Osteoblast (primary cell): ENCODE results near the gene NTNG2. TPM values are rescaled to one million over a fixed set of nuclear protein-coding genes. Genes with fewer than 3 reads are reported as not detected.
A peak's percentile ranks its signal among the peaks of the same experiment; 100 is the strongest.

Experiments
- DNase-seq: peaks from one replicate; pipeline ENCODE4 v3.0.0; 2011; ENCODE audit warnings: low spot score, mixed read lengths; ENCODE audit not compliant: insufficient read length; ENCODE audit errors: missing footprints
- H2AFZ ChIP-seq: 2 replicates; pipeline ENCODE4 v1.6.0; 2011; ENCODE audit warnings: mild to moderate bottlenecking, low read length
- H3K27ac ChIP-seq: 2 replicates; pipeline ENCODE4 v1.5.1; 2011; ENCODE audit warnings: mild to moderate bottlenecking, low read depth, low read length, moderate library complexity
- H3K27me3 ChIP-seq: 2 replicates; pipeline ENCODE4 v1.6.0; 2012; ENCODE audit warnings: mild to moderate bottlenecking, control low read depth, inconsistent platforms, low read length, moderate library complexity; ENCODE audit not compliant: insufficient read depth
- H3K36me3 ChIP-seq: 2 replicates; pipeline ENCODE4 v1.5.1; 2011; ENCODE audit warnings: mild to moderate bottlenecking, low read length, control low read depth, moderate library complexity; ENCODE audit not compliant: insufficient read depth
- H3K4me1 ChIP-seq: 2 replicates; pipeline ENCODE4 v1.5.1; 2011; ENCODE audit warnings: mild to moderate bottlenecking, low read length, control low read depth, moderate library complexity; ENCODE audit not compliant: insufficient read depth
- H3K4me2 ChIP-seq: 2 replicates; pipeline ENCODE4 v1.6.0; 2011; ENCODE audit warnings: mild to moderate bottlenecking, low read length; ENCODE audit not compliant: insufficient read depth
- H3K4me3 ChIP-seq: fragments of 200-600 bp; sonication (generic); 3 replicates; pipeline ENCODE4 v1.5.1; 2012; ENCODE audit warnings: mild to moderate bottlenecking, low read length, inconsistent platforms; ENCODE audit not compliant: insufficient read depth
- H3K79me2 ChIP-seq: 2 replicates; pipeline ENCODE4 v1.6.0; 2012; ENCODE audit warnings: mild to moderate bottlenecking, low read length, control low read depth, inconsistent platforms; ENCODE audit not compliant: insufficient read depth
- H3K9me3 ChIP-seq: 2 replicates; pipeline ENCODE4 v1.5.1; 2011; ENCODE audit warnings: low read depth, low read length, control low read depth
- H4K20me1 ChIP-seq: 2 replicates; pipeline ENCODE4 v1.6.0; 2012; ENCODE audit warnings: mild to moderate bottlenecking, low read length, control low read depth; ENCODE audit not compliant: insufficient read depth
- total RNA-seq: library from RNA; depleted of rRNA; stranded (reverse); fragments of >200 nt; gene quantifications from 2 replicates; pipeline ENCODE4 v1.2.3, GENCODE V29; 2012
- TF ChIP-seq, protein P1 (sequence below): IDR thresholded peaks from 2 replicates; pipeline ENCODE4 v1.5.1; 2011; ENCODE audit warnings: mild to moderate bottlenecking, low read depth, low read length, moderate library complexity; ENCODE audit errors: extremely low read depth

NTNG2 gene
- total RNA-seq, 1 donor = 9.4 TPM

DNA sequence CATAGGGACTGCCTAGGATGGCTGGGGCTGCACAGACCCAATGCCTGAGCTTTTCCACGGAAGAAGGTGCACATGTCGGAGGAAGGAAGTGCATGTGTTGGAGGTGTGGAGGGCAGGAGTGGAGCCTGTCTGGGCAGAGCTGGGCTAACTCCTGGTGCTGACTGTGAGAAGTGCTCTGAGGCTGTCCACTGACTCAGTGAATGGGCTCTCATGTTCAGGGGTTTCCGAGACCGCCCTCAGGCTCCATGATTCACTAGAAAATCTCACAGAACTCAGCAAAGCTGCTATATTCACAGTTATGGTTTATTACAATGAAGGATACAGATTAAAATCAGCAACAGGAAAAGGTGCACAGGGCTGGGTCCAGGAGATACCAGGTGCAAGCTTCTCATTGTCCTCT lies 37.2 kb downstream of the NTNG2 start:
- peaks cover 4% of the 10 kb centered on the region for H4K20me1 ChIP-seq
- no peaks in the 10 kb centered on the region for H3K79me2 ChIP-seq
- no peak overlapping the region for H3K4me3 ChIP-seq
- no peak overlapping the region for H3K4me2 ChIP-seq
- no peak overlapping the region for H3K27ac ChIP-seq
- H2AFZ ChIP-seq = no peak overlapping the region
- TF ChIP-seq, protein P1, sequence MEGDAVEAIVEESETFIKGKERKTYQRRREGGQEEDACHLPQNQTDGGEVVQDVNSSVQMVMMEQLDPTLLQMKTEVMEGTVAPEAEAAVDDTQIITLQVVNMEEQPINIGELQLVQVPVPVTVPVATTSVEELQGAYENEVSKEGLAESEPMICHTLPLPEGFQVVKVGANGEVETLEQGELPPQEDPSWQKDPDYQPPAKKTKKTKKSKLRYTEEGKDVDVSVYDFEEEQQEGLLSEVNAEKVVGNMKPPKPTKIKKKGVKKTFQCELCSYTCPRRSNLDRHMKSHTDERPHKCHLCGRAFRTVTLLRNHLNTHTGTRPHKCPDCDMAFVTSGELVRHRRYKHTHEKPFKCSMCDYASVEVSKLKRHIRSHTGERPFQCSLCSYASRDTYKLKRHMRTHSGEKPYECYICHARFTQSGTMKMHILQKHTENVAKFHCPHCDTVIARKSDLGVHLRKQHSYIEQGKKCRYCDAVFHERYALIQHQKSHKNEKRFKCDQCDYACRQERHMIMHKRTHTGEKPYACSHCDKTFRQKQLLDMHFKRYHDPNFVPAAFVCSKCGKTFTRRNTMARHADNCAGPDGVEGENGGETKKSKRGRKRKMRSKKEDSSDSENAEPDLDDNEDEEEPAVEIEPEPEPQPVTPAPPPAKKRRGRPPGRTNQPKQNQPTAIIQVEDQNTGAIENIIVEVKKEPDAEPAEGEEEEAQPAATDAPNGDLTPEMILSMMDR = no peak
- H3K9me3 ChIP-seq = no peaks in the 10 kb centered on the region
- peaks cover 29% of the 10 kb centered on the region for H3K27me3 ChIP-seq
- H3K4me1 ChIP-seq = no peaks in the 10 kb centered on the region
- DNase-seq = peak; percentile 77
- no peaks in the 10 kb centered on the region for H3K36me3 ChIP-seq

DNA sequence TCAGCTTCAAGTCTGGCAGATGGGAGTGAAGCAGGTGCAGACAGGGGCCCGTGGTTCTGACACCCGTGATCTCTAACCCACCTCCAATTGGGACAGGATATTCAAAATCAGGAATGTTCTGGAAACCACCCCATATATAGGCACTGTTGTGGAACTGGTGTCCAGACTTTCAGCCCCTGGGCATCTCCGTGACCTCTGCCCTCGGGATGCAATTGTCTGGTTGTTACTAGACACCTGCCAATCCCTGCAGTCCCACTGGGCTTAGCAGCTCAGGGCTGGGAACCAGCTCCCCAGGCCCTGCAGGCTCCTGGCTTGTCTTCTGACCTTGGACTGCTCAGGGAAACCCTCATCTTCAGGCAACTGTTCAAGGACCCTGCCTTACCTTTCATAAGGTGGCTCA lies 38.8 kb downstream of the NTNG2 start:
- Histone ChIP-seq H2AFZ (no peak overlapping the region), H3K4me2 (no peak overlapping the region), H3K4me3 (no peak overlapping the region), H3K27me3 (peaks cover 36% of the 10 kb centered on the region), H3K4me1 (no peaks in the 10 kb centered on the region), H3K36me3 (no peaks in the 10 kb centered on the region), H3K9me3 (no peaks in the 10 kb centered on the region), H3K79me2 (no peaks in the 10 kb centered on the region), H3K27ac (no peak overlapping the region), H4K20me1 (peaks cover 4% of the 10 kb centered on the region)
- TF ChIP-seq, protein P1 = no peak
- DNase-seq = peak; percentile 50

DNA sequence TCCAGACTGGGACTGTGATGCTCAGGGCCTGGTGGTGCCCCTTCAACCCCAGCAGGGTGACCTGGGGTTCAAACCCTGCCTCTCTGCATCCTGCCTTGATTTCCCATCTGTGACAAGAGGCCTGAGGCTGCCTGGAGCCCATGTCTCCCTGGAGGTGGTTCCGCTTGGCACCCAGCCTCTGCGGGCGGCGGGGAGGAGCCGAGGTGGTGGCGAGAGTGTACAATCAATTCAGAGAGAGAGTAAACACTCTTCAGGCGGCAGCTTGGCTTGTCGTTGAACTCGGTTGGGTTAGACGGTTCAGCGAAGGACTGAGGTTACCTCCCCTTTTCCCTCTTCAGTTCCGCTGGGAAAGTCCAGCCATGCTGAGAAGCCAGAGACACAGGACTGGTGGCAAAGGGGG lies 39.3 kb downstream of the NTNG2 start:
- Histone ChIP-seq H4K20me1 (peaks cover 4% of the 10 kb centered on the region), H3K27me3 (peaks cover 36% of the 10 kb centered on the region), H3K36me3 (no peaks in the 10 kb centered on the region), H3K79me2 (no peaks in the 10 kb centered on the region), H3K27ac (no peak overlapping the region), H3K9me3 (no peaks in the 10 kb centered on the region), H3K4me1 (no peaks in the 10 kb centered on the region), H2AFZ (no peak overlapping the region), H3K4me2 (no peak overlapping the region), H3K4me3 (no peak overlapping the region)
- DNase-seq = peak; percentile 85
- TF ChIP-seq, protein P1 = no peak

DNA sequence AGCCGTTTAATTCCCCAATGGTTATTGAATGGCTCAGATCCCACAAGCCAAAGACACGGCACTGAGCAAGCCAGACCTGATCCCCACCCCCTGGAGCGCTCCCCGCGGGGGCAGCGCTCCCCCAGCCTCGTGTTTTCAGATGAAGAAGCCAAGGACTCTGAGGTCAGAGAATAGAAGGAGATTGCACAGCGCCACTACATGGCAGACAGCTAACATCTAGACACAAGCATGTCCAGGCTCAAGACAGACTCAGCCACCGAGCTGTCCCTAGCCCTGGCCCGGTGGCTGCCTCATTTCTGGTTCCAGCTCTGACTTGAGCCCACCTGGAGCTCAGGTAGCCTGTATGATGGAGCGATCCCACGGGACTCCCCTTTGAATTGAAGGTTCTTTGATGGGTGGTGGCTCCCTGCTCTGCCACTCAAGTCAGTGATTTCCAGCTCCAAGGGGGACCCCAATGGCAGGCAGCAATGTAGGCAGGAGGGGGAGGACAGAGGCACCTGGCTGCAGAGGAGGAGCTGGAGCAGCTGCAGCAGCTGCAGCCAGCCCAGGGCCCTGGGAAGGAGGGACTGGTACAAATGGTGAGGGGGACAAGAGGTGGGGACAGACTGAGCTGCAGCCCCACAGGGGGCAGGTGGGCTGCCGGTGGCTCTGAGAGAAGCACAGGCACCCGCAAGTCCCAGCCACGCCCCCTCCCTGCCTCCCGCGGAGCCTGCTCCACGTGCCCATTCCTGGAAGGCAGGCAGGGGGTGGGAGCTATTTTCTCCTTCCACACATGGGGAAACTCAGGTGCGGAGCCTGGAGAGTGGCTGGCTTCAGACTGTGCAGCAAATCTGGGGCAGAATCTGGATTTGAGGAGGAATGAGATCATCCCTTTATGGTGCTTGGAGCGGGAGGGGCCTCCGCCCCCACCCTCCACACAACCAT lies 40.2 kb downstream of the NTNG2 start:
- H3K4me2 ChIP-seq = no peak overlapping the region
- no peak overlapping the region for H3K27ac ChIP-seq
- peaks cover 39% of the 10 kb centered on the region for H3K27me3 ChIP-seq
- DNase-seq = peak; percentile 82
- no peaks in the 10 kb centered on the region for H3K79me2 ChIP-seq
- H3K4me1 ChIP-seq = no peaks in the 10 kb centered on the region
- TF ChIP-seq, protein P1 = no peak
- H2AFZ ChIP-seq = no peak overlapping the region
- H3K9me3 ChIP-seq = no peaks in the 10 kb centered on the region
- no peak overlapping the region for H3K4me3 ChIP-seq
- no peaks in the 10 kb centered on the region for H3K36me3 ChIP-seq
- peaks cover 4% of the 10 kb centered on the region for H4K20me1 ChIP-seq
